Measurements from ENCODE around the gene PCDH12.

DNA sequence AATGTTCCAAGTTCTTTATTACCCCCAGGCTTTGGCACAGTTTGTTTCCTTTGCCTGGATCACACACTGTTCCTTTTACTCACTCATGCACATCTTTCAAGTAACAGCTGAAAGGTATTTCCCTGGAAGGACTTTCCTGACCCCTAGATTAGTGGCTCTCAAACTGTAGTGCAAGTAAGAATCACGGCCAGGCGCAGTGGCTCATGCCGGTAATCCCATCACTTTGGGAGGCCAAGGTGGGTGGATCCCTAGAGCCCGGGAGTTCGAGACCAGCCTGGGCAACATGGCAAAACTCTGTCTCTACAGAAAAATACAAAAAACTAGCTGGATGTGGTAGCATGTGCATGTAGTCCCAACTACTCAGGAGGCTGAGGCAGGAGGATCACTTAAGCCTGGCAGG lies 53.5 kb downstream of the PCDH12 start:
- TF ChIP-seq, protein P1, sequence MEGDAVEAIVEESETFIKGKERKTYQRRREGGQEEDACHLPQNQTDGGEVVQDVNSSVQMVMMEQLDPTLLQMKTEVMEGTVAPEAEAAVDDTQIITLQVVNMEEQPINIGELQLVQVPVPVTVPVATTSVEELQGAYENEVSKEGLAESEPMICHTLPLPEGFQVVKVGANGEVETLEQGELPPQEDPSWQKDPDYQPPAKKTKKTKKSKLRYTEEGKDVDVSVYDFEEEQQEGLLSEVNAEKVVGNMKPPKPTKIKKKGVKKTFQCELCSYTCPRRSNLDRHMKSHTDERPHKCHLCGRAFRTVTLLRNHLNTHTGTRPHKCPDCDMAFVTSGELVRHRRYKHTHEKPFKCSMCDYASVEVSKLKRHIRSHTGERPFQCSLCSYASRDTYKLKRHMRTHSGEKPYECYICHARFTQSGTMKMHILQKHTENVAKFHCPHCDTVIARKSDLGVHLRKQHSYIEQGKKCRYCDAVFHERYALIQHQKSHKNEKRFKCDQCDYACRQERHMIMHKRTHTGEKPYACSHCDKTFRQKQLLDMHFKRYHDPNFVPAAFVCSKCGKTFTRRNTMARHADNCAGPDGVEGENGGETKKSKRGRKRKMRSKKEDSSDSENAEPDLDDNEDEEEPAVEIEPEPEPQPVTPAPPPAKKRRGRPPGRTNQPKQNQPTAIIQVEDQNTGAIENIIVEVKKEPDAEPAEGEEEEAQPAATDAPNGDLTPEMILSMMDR (IDR thresholded peaks at IDR 0.05): no peak
- TF ChIP-seq, protein P2, sequence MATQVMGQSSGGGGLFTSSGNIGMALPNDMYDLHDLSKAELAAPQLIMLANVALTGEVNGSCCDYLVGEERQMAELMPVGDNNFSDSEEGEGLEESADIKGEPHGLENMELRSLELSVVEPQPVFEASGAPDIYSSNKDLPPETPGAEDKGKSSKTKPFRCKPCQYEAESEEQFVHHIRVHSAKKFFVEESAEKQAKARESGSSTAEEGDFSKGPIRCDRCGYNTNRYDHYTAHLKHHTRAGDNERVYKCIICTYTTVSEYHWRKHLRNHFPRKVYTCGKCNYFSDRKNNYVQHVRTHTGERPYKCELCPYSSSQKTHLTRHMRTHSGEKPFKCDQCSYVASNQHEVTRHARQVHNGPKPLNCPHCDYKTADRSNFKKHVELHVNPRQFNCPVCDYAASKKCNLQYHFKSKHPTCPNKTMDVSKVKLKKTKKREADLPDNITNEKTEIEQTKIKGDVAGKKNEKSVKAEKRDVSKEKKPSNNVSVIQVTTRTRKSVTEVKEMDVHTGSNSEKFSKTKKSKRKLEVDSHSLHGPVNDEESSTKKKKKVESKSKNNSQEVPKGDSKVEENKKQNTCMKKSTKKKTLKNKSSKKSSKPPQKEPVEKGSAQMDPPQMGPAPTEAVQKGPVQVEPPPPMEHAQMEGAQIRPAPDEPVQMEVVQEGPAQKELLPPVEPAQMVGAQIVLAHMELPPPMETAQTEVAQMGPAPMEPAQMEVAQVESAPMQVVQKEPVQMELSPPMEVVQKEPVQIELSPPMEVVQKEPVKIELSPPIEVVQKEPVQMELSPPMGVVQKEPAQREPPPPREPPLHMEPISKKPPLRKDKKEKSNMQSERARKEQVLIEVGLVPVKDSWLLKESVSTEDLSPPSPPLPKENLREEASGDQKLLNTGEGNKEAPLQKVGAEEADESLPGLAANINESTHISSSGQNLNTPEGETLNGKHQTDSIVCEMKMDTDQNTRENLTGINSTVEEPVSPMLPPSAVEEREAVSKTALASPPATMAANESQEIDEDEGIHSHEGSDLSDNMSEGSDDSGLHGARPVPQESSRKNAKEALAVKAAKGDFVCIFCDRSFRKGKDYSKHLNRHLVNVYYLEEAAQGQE (IDR thresholded peaks at IDR 0.05; ENCODE audit: low read depth, low read length): no peak
- TF ChIP-seq, protein P3, sequence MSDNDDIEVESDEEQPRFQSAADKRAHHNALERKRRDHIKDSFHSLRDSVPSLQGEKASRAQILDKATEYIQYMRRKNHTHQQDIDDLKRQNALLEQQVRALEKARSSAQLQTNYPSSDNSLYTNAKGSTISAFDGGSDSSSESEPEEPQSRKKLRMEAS (IDR thresholded peaks at IDR 0.05; ENCODE audit: low read depth): no peak

Data from SK-N-SH (cell line).